ENCODE measurements around the gene CAPN10. TPM values are rescaled to one million over a fixed set of nuclear protein-coding genes. Genes with fewer than 3 reads are reported as not detected.

CAPN10 gene
- total RNA-seq, 2 donors from 2014 or later, result 64.2 to 82.9 TPM

GRCh38 chr2:240567137-240567871 lies 19.2 kb upstream of the CAPN10 start:
- peak in 1 of 3 donors; percentile 26 for DNase-seq
- no peak for ATAC-seq
- H3K36me3 Mint-ChIP-seq (ENCODE audit: low read depth), result peaks cover 3% of the 10 kb centered on the region
- H3K27me3 Mint-ChIP-seq, result no peaks in the 10 kb centered on the region
- H3K4me3 Mint-ChIP-seq, result peak overlapping the region; percentile 93
- peak overlapping the region; percentile 100 for H3K27ac Mint-ChIP-seq
- H3K4me1 Mint-ChIP-seq, result peaks cover 48% of the 10 kb centered on the region
- no peaks in the 10 kb centered on the region for H3K9me3 ChIP-seq (ENCODE audit: control insufficient read depth, low read length, poor library complexity, severe bottlenecking)

- H3K27me3 Mint-ChIP-seq, result no peaks in the 10 kb centered on the region
- no peaks in the 10 kb centered on the region for H3K9me3 ChIP-seq (ENCODE audit: control insufficient read depth, low read length, poor library complexity, severe bottlenecking)
- peaks cover 3% of the 10 kb centered on the region for H3K36me3 Mint-ChIP-seq (ENCODE audit: low read depth)
- H3K4me1 Mint-ChIP-seq, result peaks cover 46% of the 10 kb centered on the region
- peak within 1 kb of the TSS; percentile 100 for H3K27ac Mint-ChIP-seq
- DNase-seq, result peak; percentile 46 to 64 (median 57)
- H3K4me3 Mint-ChIP-seq, result peak within 1 kb of the TSS; percentile 93
- peak; percentile 26 for ATAC-seq
Measured at GRCh38 chr2:240567872-240568677, 18.5 kb upstream of the CAPN10 start, which contains the start of gene RNPEPL1. Gene RNPEPL1 (plus strand): TSS chr2:240568484. CDS start chr2:240568587, 103 bp downstream.

- Mint-ChIP-seq H3K27ac (peak overlapping the region; percentile 39), H3K27me3 (no peaks in the 10 kb centered on the region), H3K36me3 (ENCODE audit: low read depth) (peaks cover 3% of the 10 kb centered on the region), H3K4me3 (peak overlapping the region; percentile 90), H3K4me1 (peaks cover 43% of the 10 kb centered on the region)
- peak; percentile 5 for ATAC-seq
- H3K9me3 ChIP-seq (ENCODE audit: control insufficient read depth, low read length, poor library complexity, severe bottlenecking), result no peaks in the 10 kb centered on the region
- DNase-seq, result peak; percentile 49 to 57 (median 56)
Measured at GRCh38 chr2:240568678-240569522, 17.6 kb upstream of the CAPN10 start.

- H3K9me3 ChIP-seq (ENCODE audit: control insufficient read depth, low read length, poor library complexity, severe bottlenecking), result no peaks in the 10 kb centered on the region
- peak overlapping the region; percentile 39 for H3K27ac Mint-ChIP-seq
- H3K4me1 Mint-ChIP-seq, result peaks cover 36% of the 10 kb centered on the region
- peaks cover 3% of the 10 kb centered on the region for H3K36me3 Mint-ChIP-seq (ENCODE audit: low read depth)
- no peaks in the 10 kb centered on the region for H3K27me3 Mint-ChIP-seq
- H3K4me3 Mint-ChIP-seq, result peak overlapping the region; percentile 90
- DNase-seq (peak in 1 of 3 donors; percentile 7), ATAC-seq (no peak)
Measured at GRCh38 chr2:240569523-240569997, 17.0 kb upstream of the CAPN10 start.

GRCh38 chr2:240569998-240570530 lies 16.5 kb upstream of the CAPN10 start:
- no peak for ATAC-seq
- DNase-seq, result peak in 2 of 3 donors; percentile 3 to 6
- Mint-ChIP-seq H3K27ac (peak overlapping the region; percentile 39), H3K4me1 (peaks cover 31% of the 10 kb centered on the region), H3K4me3 (peak overlapping the region; percentile 90), H3K27me3 (no peaks in the 10 kb centered on the region), H3K36me3 (ENCODE audit: low read depth) (peaks cover 3% of the 10 kb centered on the region)
- H3K9me3 ChIP-seq (ENCODE audit: control insufficient read depth, low read length, poor library complexity, severe bottlenecking), result no peaks in the 10 kb centered on the region

- peak overlapping the region; percentile 90 for H3K4me3 Mint-ChIP-seq
- peak in 2 of 3 donors; percentile 3 to 4 for DNase-seq
- no peaks in the 10 kb centered on the region for H3K9me3 ChIP-seq (ENCODE audit: control insufficient read depth, low read length, poor library complexity, severe bottlenecking)
- peaks cover 3% of the 10 kb centered on the region for H3K36me3 Mint-ChIP-seq (ENCODE audit: low read depth)
- peak overlapping the region; percentile 75 for H3K27ac Mint-ChIP-seq
- no peak for ATAC-seq
- no peaks in the 10 kb centered on the region for H3K27me3 Mint-ChIP-seq
- peaks cover 25% of the 10 kb centered on the region for H3K4me1 Mint-ChIP-seq
Measured at GRCh38 chr2:240570531-240571313, 15.8 kb upstream of the CAPN10 start.

- H3K36me3 Mint-ChIP-seq (ENCODE audit: low read depth), result peaks cover 3% of the 10 kb centered on the region
- peak overlapping the region; percentile 74 for H3K4me3 Mint-ChIP-seq
Measured at GRCh38 chr2:240571314-240571973, 15.1 kb upstream of the CAPN10 start.

GRCh38 chr2:240572141-240573031 lies 14.1 kb upstream of the CAPN10 start:
- Mint-ChIP-seq H3K36me3 (ENCODE audit: low read depth) (peaks cover 3% of the 10 kb centered on the region), H3K4me1 (peaks cover 23% of the 10 kb centered on the region), H3K27me3 (no peaks in the 10 kb centered on the region), H3K27ac (no peak overlapping the region), H3K4me3 (peak overlapping the region; percentile 74)
- ATAC-seq (no peak), DNase-seq (no peak)
- no peaks in the 10 kb centered on the region for H3K9me3 ChIP-seq (ENCODE audit: control insufficient read depth, low read length, poor library complexity, severe bottlenecking)

More at GRCh38 chr2:240571314-240571973, 15.1 kb upstream of the CAPN10 start:
- ATAC-seq (no peak), DNase-seq (peak in 1 of 3 donors; percentile 2)
- no peaks in the 10 kb centered on the region for H3K9me3 ChIP-seq (ENCODE audit: control insufficient read depth, low read length, poor library complexity, severe bottlenecking)
- Mint-ChIP-seq H3K4me1 (peaks cover 25% of the 10 kb centered on the region), H3K27me3 (no peaks in the 10 kb centered on the region), H3K27ac (peak overlapping the region; percentile 75)

GRCh38 chr2:240573071-240573515 lies 13.4 kb upstream of the CAPN10 start:
- ATAC-seq (no peak), DNase-seq (no peak)
- H3K27ac Mint-ChIP-seq, result no peak overlapping the region
- no peaks in the 10 kb centered on the region for H3K9me3 ChIP-seq (ENCODE audit: control insufficient read depth, low read length, poor library complexity, severe bottlenecking)
- no peaks in the 10 kb centered on the region for H3K27me3 Mint-ChIP-seq
- H3K4me1 Mint-ChIP-seq, result peaks cover 20% of the 10 kb centered on the region
- H3K4me3 Mint-ChIP-seq, result no peak overlapping the region
- peaks cover 3% of the 10 kb centered on the region for H3K36me3 Mint-ChIP-seq (ENCODE audit: low read depth)

GRCh38 chr2:240573516-240574385 lies 12.8 kb upstream of the CAPN10 start:
- no peak overlapping the region for H3K27ac Mint-ChIP-seq
- no peak overlapping the region for H3K4me3 Mint-ChIP-seq
- H3K27me3 Mint-ChIP-seq, result no peaks in the 10 kb centered on the region
- H3K4me1 Mint-ChIP-seq, result peaks cover 20% of the 10 kb centered on the region
- ATAC-seq, result no peak
- no peaks in the 10 kb centered on the region for H3K9me3 ChIP-seq (ENCODE audit: control insufficient read depth, low read length, poor library complexity, severe bottlenecking)
- no peak for DNase-seq
- H3K36me3 Mint-ChIP-seq (ENCODE audit: low read depth), result peaks cover 3% of the 10 kb centered on the region
